Skeletal muscle satellite cell (primary cell): ENCODE data around the gene KCNJ13. TPM values are rescaled to one million over a fixed set of nuclear protein-coding genes. Genes with fewer than 3 reads are reported as not detected.

ENCODE experiments used
- H3K27me3 ChIP-seq: 2 replicates; pipeline ENCODE4 v1.7.0; 2013; ENCODE audit warnings: low read length; ENCODE audit not compliant: control insufficient read depth, insufficient read depth
- H3K36me3 ChIP-seq: 2 replicates; pipeline ENCODE4 v1.7.0; 2013; ENCODE audit warnings: mild to moderate bottlenecking, control low read depth, low read length; ENCODE audit not compliant: insufficient read depth
- H3K4me1 ChIP-seq: 2 replicates; pipeline ENCODE4 v1.7.0; 2013; ENCODE audit warnings: low read length; ENCODE audit not compliant: control insufficient read depth, insufficient read depth
- H3K4me2 ChIP-seq: 2 replicates; pipeline ENCODE4 v1.7.0; 2013; ENCODE audit warnings: mild to moderate bottlenecking, low read length
- H3K4me3 ChIP-seq: 2 replicates; pipeline ENCODE4 v1.7.0; 2013; ENCODE audit warnings: low read length
- H3K9ac ChIP-seq: 2 replicates; pipeline ENCODE4 v1.7.0; 2013; ENCODE audit warnings: mild to moderate bottlenecking, low read depth, low read length, moderate library complexity
- H3K9me3 ChIP-seq: replicated peaks from 2 replicates; pipeline ENCODE4 v1.7.0; 2013; ENCODE audit warnings: mild to moderate bottlenecking, control low read depth, low read length
- total RNA-seq: library from RNA; depleted of rRNA; stranded (reverse); fragments of >200 nt; gene quantifications from 2 replicates; pipeline ENCODE4 v1.2.3, GENCODE V29; 2012; rRNA removed

KCNJ13 gene
- not detected in 2 replicates for total RNA-seq

GRCh38 chr2:232776435-232776834 lies at the start of gene KCNJ13:
Gene KCNJ13, minus strand, starts transcription at chr2:232776565. Its CDS starts 5,203 bp downstream, at chr2:232771362.
- H3K9me3 ChIP-seq: no peaks in the 10 kb centered on the region
- peaks cover 20% of the 10 kb centered on the region for H3K36me3 ChIP-seq
- H3K4me3 ChIP-seq: no peak within 1 kb of the TSS
- no peaks in the 10 kb centered on the region for H3K27me3 ChIP-seq
- H3K4me2 ChIP-seq: no peak within 1 kb of the TSS
- H3K9ac ChIP-seq: no peak within 1 kb of the TSS
- H3K4me1 ChIP-seq: peaks cover 5% of the 10 kb centered on the region

GRCh38 chr2:232817756-232818155 lies 41.4 kb upstream of the KCNJ13 start:
- Histone ChIP-seq H3K27me3 (no peaks in the 10 kb centered on the region), H3K4me2 (no peak overlapping the region), H3K4me3 (no peak overlapping the region), H3K36me3 (peaks cover 61% of the 10 kb centered on the region), H3K9ac (no peak overlapping the region), H3K9me3 (no peaks in the 10 kb centered on the region), H3K4me1 (no peaks in the 10 kb centered on the region)

- Histone ChIP-seq H3K27me3 (no peaks in the 10 kb centered on the region), H3K4me1 (no peaks in the 10 kb centered on the region), H3K4me2 (no peak overlapping the region), H3K9me3 (no peaks in the 10 kb centered on the region), H3K9ac (no peak overlapping the region), H3K36me3 (peaks cover 65% of the 10 kb centered on the region), H3K4me3 (no peak overlapping the region)
Measured at GRCh38 chr2:232816657-232817056, 40.3 kb upstream of the KCNJ13 start.

GRCh38 chr2:232815569-232815968 lies 39.2 kb upstream of the KCNJ13 start:
- Histone ChIP-seq H3K9me3 (no peaks in the 10 kb centered on the region), H3K4me2 (no peak overlapping the region), H3K27me3 (no peaks in the 10 kb centered on the region), H3K4me3 (no peak overlapping the region), H3K36me3 (peaks cover 71% of the 10 kb centered on the region), H3K4me1 (no peaks in the 10 kb centered on the region), H3K9ac (no peak overlapping the region)

GRCh38 chr2:232810444-232810843 lies 34.1 kb upstream of the KCNJ13 start:
- H3K27me3 ChIP-seq: no peaks in the 10 kb centered on the region
- peaks cover 59% of the 10 kb centered on the region for H3K36me3 ChIP-seq
- H3K4me2 ChIP-seq: no peak overlapping the region
- no peak overlapping the region for H3K9ac ChIP-seq
- H3K4me3 ChIP-seq: no peak overlapping the region
- no peaks in the 10 kb centered on the region for H3K4me1 ChIP-seq
- no peaks in the 10 kb centered on the region for H3K9me3 ChIP-seq

- H3K9ac ChIP-seq: no peak overlapping the region
- H3K4me3 ChIP-seq: no peak overlapping the region
- H3K9me3 ChIP-seq: no peaks in the 10 kb centered on the region
- no peaks in the 10 kb centered on the region for H3K4me1 ChIP-seq
- H3K27me3 ChIP-seq: no peaks in the 10 kb centered on the region
- H3K4me2 ChIP-seq: no peak overlapping the region
- peaks cover 50% of the 10 kb centered on the region for H3K36me3 ChIP-seq
Measured at GRCh38 chr2:232809349-232810124, 33.2 kb upstream of the KCNJ13 start.

GRCh38 chr2:232802091-232802490 lies 25.7 kb upstream of the KCNJ13 start:
- H3K27me3 ChIP-seq: no peaks in the 10 kb centered on the region
- no peak overlapping the region for H3K4me2 ChIP-seq
- no peak overlapping the region for H3K9ac ChIP-seq
- H3K9me3 ChIP-seq: no peaks in the 10 kb centered on the region
- peaks cover 5% of the 10 kb centered on the region for H3K4me1 ChIP-seq
- H3K4me3 ChIP-seq: no peak overlapping the region
- peaks cover 5% of the 10 kb centered on the region for H3K36me3 ChIP-seq

- H3K4me2 ChIP-seq: no peak overlapping the region
- H3K27me3 ChIP-seq: no peaks in the 10 kb centered on the region
- no peak overlapping the region for H3K4me3 ChIP-seq
- H3K9ac ChIP-seq: no peak overlapping the region
- peaks cover 20% of the 10 kb centered on the region for H3K36me3 ChIP-seq
- peaks cover 5% of the 10 kb centered on the region for H3K4me1 ChIP-seq
- H3K9me3 ChIP-seq: no peaks in the 10 kb centered on the region
Measured at GRCh38 chr2:232800166-232800565, 23.8 kb upstream of the KCNJ13 start.

GRCh38 chr2:232798187-232798586 lies 21.8 kb upstream of the KCNJ13 start:
- H3K27me3 ChIP-seq: no peaks in the 10 kb centered on the region
- H3K4me2 ChIP-seq: no peak overlapping the region
- no peaks in the 10 kb centered on the region for H3K9me3 ChIP-seq
- peaks cover 37% of the 10 kb centered on the region for H3K36me3 ChIP-seq
- peaks cover 5% of the 10 kb centered on the region for H3K4me1 ChIP-seq
- no peak overlapping the region for H3K4me3 ChIP-seq
- H3K9ac ChIP-seq: no peak overlapping the region

- Histone ChIP-seq H3K9me3 (no peaks in the 10 kb centered on the region), H3K36me3 (peaks cover 58% of the 10 kb centered on the region)
Measured at GRCh38 chr2:232795920-232796319, 19.6 kb upstream of the KCNJ13 start.

GRCh38 chr2:232794981-232795380 lies 18.6 kb upstream of the KCNJ13 start:
- Histone ChIP-seq H3K4me2 (no peak overlapping the region), H3K4me3 (no peak overlapping the region), H3K9me3 (no peaks in the 10 kb centered on the region), H3K9ac (no peak overlapping the region), H3K4me1 (peaks cover 2% of the 10 kb centered on the region), H3K27me3 (no peaks in the 10 kb centered on the region), H3K36me3 (peaks cover 67% of the 10 kb centered on the region)

More at GRCh38 chr2:232795920-232796319, 19.6 kb upstream of the KCNJ13 start:
- no peak overlapping the region for H3K4me3 ChIP-seq
- peaks cover 5% of the 10 kb centered on the region for H3K4me1 ChIP-seq
- no peak overlapping the region for H3K4me2 ChIP-seq
- no peaks in the 10 kb centered on the region for H3K27me3 ChIP-seq
- H3K9ac ChIP-seq: no peak overlapping the region

- Histone ChIP-seq H3K36me3 (peaks cover 79% of the 10 kb centered on the region), H3K9me3 (no peaks in the 10 kb centered on the region), H3K4me3 (no peak overlapping the region), H3K9ac (no peak overlapping the region), H3K27me3 (no peaks in the 10 kb centered on the region), H3K4me1 (no peaks in the 10 kb centered on the region), H3K4me2 (no peak overlapping the region)
Measured at GRCh38 chr2:232793271-232793670, 16.9 kb upstream of the KCNJ13 start.
